ENCODE results near the gene RCVRN.

DNA sequence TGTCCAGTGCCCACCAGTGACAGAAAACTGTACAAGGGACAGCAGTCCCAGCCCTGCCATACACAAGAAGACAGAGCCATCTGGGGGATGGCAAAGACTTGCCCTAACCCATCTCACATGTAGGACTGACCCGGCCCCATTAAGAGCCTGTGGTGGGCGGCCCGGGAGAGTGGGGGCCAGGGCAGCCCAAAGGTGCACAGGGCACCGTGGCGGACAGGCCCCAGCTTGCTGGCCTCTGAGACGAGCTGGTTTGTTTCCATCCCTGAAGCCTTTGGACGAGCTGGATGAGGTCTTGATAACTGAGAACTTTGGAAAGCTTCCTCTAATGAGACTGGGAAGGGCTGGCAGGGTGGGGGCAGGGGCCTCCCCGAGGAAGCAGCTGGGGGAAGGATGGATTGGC is 11.0 kb upstream of the RCVRN start:
- TF ChIP-seq, protein P1, sequence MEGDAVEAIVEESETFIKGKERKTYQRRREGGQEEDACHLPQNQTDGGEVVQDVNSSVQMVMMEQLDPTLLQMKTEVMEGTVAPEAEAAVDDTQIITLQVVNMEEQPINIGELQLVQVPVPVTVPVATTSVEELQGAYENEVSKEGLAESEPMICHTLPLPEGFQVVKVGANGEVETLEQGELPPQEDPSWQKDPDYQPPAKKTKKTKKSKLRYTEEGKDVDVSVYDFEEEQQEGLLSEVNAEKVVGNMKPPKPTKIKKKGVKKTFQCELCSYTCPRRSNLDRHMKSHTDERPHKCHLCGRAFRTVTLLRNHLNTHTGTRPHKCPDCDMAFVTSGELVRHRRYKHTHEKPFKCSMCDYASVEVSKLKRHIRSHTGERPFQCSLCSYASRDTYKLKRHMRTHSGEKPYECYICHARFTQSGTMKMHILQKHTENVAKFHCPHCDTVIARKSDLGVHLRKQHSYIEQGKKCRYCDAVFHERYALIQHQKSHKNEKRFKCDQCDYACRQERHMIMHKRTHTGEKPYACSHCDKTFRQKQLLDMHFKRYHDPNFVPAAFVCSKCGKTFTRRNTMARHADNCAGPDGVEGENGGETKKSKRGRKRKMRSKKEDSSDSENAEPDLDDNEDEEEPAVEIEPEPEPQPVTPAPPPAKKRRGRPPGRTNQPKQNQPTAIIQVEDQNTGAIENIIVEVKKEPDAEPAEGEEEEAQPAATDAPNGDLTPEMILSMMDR (IDR thresholded peaks at IDR 0.05; ENCODE audit: insufficient read depth, low read length, poor library complexity, severe bottlenecking) = no peak
- no peak for TF ChIP-seq EZH2phosphoT487 (conservative IDR thresholded peaks at IDR 0.05; ENCODE audit: low read length)
